ENCODE results near the gene NRCAM.

The NRCAM gene

GRCh38 chr7:108313086-108313485 is 143.2 kb downstream of the NRCAM start:
- in situ Hi-C loops (cut with HindIII; ENCODE audit: low sequenced_read_pairs): no loop called here
- no peak overlapping the region for H3K4me3 ChIP-seq (ENCODE audit: low read depth, low read length)
- no peak for TF ChIP-seq CTCF (IDR thresholded peaks at IDR 0.05; ENCODE audit: low read depth, low read length)
- DNase-seq (ENCODE audit: low read depth, low spot score): no peak

GRCh38 chr7:108311446-108312168 is 144.6 kb downstream of the NRCAM start:
- in situ Hi-C loops (cut with HindIII; ENCODE audit: low sequenced_read_pairs): no loop called here
- TF ChIP-seq CTCF (IDR thresholded peaks at IDR 0.05; ENCODE audit: low read depth, low read length): no peak
- no peak overlapping the region for H3K4me3 ChIP-seq (ENCODE audit: low read depth, low read length)
- peak; percentile 57 for DNase-seq (ENCODE audit: low read depth, low spot score)

- TF ChIP-seq CTCF (IDR thresholded peaks at IDR 0.05; ENCODE audit: low read depth, low read length): no peak
- in situ Hi-C loops (cut with HindIII; ENCODE audit: low sequenced_read_pairs): no loop called here
- no peak overlapping the region for H3K4me3 ChIP-seq (ENCODE audit: low read depth, low read length)
- peak; percentile 62 for DNase-seq (ENCODE audit: low read depth, low spot score)
These were observed 145.9 kb downstream of the NRCAM start for GRCh38 chr7:108310351-108310750.

GRCh38 chr7:108308903-108309302 is 147.3 kb downstream of the NRCAM start:
- no peak overlapping the region for H3K4me3 ChIP-seq (ENCODE audit: low read depth, low read length)
- in situ Hi-C loops (cut with HindIII; ENCODE audit: low sequenced_read_pairs): no loop called here
- DNase-seq (ENCODE audit: low read depth, low spot score): peak; percentile 69

GRCh38 chr7:108308276-108308675 is 148.0 kb downstream of the NRCAM start:
- no peak overlapping the region for H3K4me3 ChIP-seq (ENCODE audit: low read depth, low read length)
- in situ Hi-C loops (cut with HindIII; ENCODE audit: low sequenced_read_pairs): no loop called here
- DNase-seq (ENCODE audit: low read depth, low spot score): peak; percentile 48
- no peak for TF ChIP-seq CTCF (IDR thresholded peaks at IDR 0.05; ENCODE audit: low read depth, low read length)

More at GRCh38 chr7:108308903-108309302, 147.3 kb downstream of the NRCAM start:
- TF ChIP-seq CTCF (IDR thresholded peaks at IDR 0.05; ENCODE audit: low read depth, low read length): no peak

- H3K4me3 ChIP-seq (ENCODE audit: low read depth, low read length): no peak overlapping the region
- no peak for TF ChIP-seq CTCF (IDR thresholded peaks at IDR 0.05; ENCODE audit: low read depth, low read length)
- no peak for DNase-seq (ENCODE audit: low read depth, low spot score)
- in situ Hi-C loops (cut with HindIII; ENCODE audit: low sequenced_read_pairs): no loop called here
These were observed 148.6 kb downstream of the NRCAM start for GRCh38 chr7:108307595-108307994.
